Activated gamma-delta T cell treated with Interleukin-2 at 50 U/mL for 16 hours (primary cell): ENCODE results near the gene ZSCAN16.
A peak's percentile ranks its signal among the peaks of the same experiment; 100 is the strongest.

ENCODE experiments used
- DNase-seq: peaks from one replicate; pipeline ENCODE4 v3.0.0-alpha.2; 2020

Gene ZSCAN16

GRCh38 chr6:28134716-28135115 lies 10.3 kb downstream of the ZSCAN16 start:
- DNase-seq, result no peak

- DNase-seq, result no peak
Measured at GRCh38 chr6:28135393-28135792, 11.0 kb downstream of the ZSCAN16 start.

- peak; percentile 75 for DNase-seq
Measured at GRCh38 chr6:28136585-28137504, 12.4 kb downstream of the ZSCAN16 start.

- no peak for DNase-seq
Measured at GRCh38 chr6:28137505-28137981, 13.1 kb downstream of the ZSCAN16 start.

- no peak for DNase-seq
Measured at GRCh38 chr6:28139860-28140543, 15.6 kb downstream of the ZSCAN16 start.

- no peak for DNase-seq
Measured at GRCh38 chr6:28140616-28141015, 16.2 kb downstream of the ZSCAN16 start.

GRCh38 chr6:28141500-28142329 lies 17.3 kb downstream of the ZSCAN16 start, which contains the start of gene ZKSCAN8:
Gene ZKSCAN8 (plus strand): TSS chr6:28141883. CDS start chr6:28148408, 6,525 bp downstream.
- peak; percentile 76 for DNase-seq

GRCh38 chr6:28142446-28142845 lies 18.0 kb downstream of the ZSCAN16 start:
- no peak for DNase-seq

- no peak for DNase-seq
Measured at GRCh38 chr6:28145231-28145630, 20.8 kb downstream of the ZSCAN16 start.

GRCh38 chr6:28152531-28152930 lies 28.1 kb downstream of the ZSCAN16 start:
- no peak for DNase-seq

- DNase-seq, result no peak
Measured at GRCh38 chr6:28153546-28153945, 29.1 kb downstream of the ZSCAN16 start.

- no peak for DNase-seq
Measured at GRCh38 chr6:28154357-28154756, 29.9 kb downstream of the ZSCAN16 start.

GRCh38 chr6:28158318-28158717 lies 33.9 kb downstream of the ZSCAN16 start:
- no peak for DNase-seq

- DNase-seq, result no peak
Measured at GRCh38 chr6:28159029-28159607, 34.7 kb downstream of the ZSCAN16 start.

GRCh38 chr6:28160233-28160632 lies 35.8 kb downstream of the ZSCAN16 start:
- DNase-seq, result no peak

GRCh38 chr6:28161410-28162079 lies 37.1 kb downstream of the ZSCAN16 start:
- peak; percentile 80 for DNase-seq

- no peak for DNase-seq
Measured at GRCh38 chr6:28165563-28165962, 41.2 kb downstream of the ZSCAN16 start.

- DNase-seq, result no peak
Measured at GRCh38 chr6:28167068-28167467, 42.7 kb downstream of the ZSCAN16 start.

- no peak for DNase-seq
Measured at GRCh38 chr6:28167926-28168325, 43.5 kb downstream of the ZSCAN16 start.

GRCh38 chr6:28171271-28171670 lies 46.9 kb downstream of the ZSCAN16 start:
- no peak for DNase-seq

GRCh38 chr6:28172006-28172405 lies 47.6 kb downstream of the ZSCAN16 start:
- DNase-seq, result no peak

- no peak for DNase-seq
Measured at GRCh38 chr6:28176373-28176772, 52.0 kb downstream of the ZSCAN16 start.
